ENCODE data around the gene LCN9. TPM values are rescaled to one million over a fixed set of nuclear protein-coding genes. Genes with fewer than 3 reads are reported as not detected.

Gene LCN9
- total RNA-seq, 1 experiment from 2014 or later = 2.6 TPM

DNA sequence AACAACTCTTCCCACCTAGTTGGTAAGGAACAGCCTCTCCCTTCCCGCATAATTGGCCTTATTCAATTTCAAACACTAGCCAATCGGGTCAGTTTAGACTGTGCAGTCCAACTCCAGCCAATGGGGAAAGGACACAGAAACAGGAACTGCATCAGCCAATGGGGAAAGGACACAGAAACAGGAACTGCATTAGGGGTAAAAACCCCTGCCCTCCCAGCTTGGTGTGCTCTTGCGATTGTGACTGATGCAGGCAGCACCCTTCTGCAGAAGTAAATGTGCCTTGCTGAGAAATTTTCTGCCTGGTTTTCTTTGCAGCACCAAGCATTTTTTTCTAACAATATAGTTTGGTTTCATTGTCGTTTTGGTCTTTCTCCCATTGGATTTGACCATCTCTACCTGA is 15.2 kb upstream of the LCN9 start:
- DNase-seq (ENCODE audit: low spot score) (no peak), ATAC-seq (no peak)
- H3K27me3 Mint-ChIP-seq (ENCODE audit: low read depth) = peaks cover 20% of the 10 kb centered on the region
- CTCF ChIA-PET = no interaction called here
- peaks cover 23% of the 10 kb centered on the region for H3K4me1 Mint-ChIP-seq
- H3K4me3 Mint-ChIP-seq = no peak overlapping the region
- H3K27ac Mint-ChIP-seq = peak overlapping the region; percentile 15
- TF ChIP-seq CREB1 (CRISPR knock-in tag; IDR thresholded peaks at IDR 0.05) (no peak), NFATC4 (CRISPR knock-in tag; IDR thresholded peaks at IDR 0.05) (no peak), ELF4 (CRISPR knock-in tag; IDR thresholded peaks at IDR 0.05; ENCODE audit: low read depth) (no peak), ZNF219 (CRISPR knock-in tag; IDR thresholded peaks at IDR 0.05; ENCODE audit: borderline replicate concordance) (no peak), ESRRA (CRISPR knock-in tag; IDR thresholded peaks at IDR 0.05; ENCODE audit: borderline replicate concordance) (no peak), ZNF232 (CRISPR knock-in tag; IDR thresholded peaks at IDR 0.05) (no peak), SOX15 (CRISPR knock-in tag; IDR thresholded peaks at IDR 0.05) (no peak)
- TF ChIP-seq, protein P1, sequence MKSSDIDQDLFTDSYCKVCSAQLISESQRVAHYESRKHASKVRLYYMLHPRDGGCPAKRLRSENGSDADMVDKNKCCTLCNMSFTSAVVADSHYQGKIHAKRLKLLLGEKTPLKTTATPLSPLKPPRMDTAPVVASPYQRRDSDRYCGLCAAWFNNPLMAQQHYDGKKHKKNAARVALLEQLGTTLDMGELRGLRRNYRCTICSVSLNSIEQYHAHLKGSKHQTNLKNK (CRISPR knock-in tag; IDR thresholded peaks at IDR 0.05) = no peak
- TF ChIP-seq, protein P2, sequence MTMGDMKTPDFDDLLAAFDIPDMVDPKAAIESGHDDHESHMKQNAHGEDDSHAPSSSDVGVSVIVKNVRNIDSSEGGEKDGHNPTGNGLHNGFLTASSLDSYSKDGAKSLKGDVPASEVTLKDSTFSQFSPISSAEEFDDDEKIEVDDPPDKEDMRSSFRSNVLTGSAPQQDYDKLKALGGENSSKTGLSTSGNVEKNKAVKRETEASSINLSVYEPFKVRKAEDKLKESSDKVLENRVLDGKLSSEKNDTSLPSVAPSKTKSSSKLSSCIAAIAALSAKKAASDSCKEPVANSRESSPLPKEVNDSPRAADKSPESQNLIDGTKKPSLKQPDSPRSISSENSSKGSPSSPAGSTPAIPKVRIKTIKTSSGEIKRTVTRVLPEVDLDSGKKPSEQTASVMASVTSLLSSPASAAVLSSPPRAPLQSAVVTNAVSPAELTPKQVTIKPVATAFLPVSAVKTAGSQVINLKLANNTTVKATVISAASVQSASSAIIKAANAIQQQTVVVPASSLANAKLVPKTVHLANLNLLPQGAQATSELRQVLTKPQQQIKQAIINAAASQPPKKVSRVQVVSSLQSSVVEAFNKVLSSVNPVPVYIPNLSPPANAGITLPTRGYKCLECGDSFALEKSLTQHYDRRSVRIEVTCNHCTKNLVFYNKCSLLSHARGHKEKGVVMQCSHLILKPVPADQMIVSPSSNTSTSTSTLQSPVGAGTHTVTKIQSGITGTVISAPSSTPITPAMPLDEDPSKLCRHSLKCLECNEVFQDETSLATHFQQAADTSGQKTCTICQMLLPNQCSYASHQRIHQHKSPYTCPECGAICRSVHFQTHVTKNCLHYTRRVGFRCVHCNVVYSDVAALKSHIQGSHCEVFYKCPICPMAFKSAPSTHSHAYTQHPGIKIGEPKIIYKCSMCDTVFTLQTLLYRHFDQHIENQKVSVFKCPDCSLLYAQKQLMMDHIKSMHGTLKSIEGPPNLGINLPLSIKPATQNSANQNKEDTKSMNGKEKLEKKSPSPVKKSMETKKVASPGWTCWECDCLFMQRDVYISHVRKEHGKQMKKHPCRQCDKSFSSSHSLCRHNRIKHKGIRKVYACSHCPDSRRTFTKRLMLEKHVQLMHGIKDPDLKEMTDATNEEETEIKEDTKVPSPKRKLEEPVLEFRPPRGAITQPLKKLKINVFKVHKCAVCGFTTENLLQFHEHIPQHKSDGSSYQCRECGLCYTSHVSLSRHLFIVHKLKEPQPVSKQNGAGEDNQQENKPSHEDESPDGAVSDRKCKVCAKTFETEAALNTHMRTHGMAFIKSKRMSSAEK (CRISPR knock-in tag; IDR thresholded peaks at IDR 0.05; ENCODE audit: borderline replicate concordance) = no peak
- TF ChIP-seq, protein P3, sequence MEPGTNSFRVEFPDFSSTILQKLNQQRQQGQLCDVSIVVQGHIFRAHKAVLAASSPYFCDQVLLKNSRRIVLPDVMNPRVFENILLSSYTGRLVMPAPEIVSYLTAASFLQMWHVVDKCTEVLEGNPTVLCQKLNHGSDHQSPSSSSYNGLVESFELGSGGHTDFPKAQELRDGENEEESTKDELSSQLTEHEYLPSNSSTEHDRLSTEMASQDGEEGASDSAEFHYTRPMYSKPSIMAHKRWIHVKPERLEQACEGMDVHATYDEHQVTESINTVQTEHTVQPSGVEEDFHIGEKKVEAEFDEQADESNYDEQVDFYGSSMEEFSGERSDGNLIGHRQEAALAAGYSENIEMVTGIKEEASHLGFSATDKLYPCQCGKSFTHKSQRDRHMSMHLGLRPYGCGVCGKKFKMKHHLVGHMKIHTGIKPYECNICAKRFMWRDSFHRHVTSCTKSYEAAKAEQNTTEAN (CRISPR knock-in tag; IDR thresholded peaks at IDR 0.05) = no peak
- TF ChIP-seq, protein P4, sequence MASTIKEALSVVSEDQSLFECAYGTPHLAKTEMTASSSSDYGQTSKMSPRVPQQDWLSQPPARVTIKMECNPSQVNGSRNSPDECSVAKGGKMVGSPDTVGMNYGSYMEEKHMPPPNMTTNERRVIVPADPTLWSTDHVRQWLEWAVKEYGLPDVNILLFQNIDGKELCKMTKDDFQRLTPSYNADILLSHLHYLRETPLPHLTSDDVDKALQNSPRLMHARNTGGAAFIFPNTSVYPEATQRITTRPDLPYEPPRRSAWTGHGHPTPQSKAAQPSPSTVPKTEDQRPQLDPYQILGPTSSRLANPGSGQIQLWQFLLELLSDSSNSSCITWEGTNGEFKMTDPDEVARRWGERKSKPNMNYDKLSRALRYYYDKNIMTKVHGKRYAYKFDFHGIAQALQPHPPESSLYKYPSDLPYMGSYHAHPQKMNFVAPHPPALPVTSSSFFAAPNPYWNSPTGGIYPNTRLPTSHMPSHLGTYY (CRISPR knock-in tag; IDR thresholded peaks at IDR 0.05) = no peak
- TF ChIP-seq, protein P5, sequence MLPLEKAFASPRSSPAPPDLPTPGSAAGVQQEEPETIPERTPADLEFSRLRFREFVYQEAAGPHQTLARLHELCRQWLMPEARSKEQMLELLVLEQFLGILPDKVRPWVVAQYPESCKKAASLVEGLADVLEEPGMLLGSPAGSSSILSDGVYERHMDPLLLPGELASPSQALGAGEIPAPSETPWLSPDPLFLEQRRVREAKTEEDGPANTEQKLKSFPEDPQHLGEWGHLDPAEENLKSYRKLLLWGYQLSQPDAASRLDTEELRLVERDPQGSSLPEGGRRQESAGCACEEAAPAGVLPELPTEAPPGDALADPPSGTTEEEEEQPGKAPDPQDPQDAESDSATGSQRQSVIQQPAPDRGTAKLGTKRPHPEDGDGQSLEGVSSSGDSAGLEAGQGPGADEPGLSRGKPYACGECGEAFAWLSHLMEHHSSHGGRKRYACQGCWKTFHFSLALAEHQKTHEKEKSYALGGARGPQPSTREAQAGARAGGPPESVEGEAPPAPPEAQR (CRISPR knock-in tag; IDR thresholded peaks at IDR 0.05) = no peak
- POLR2A ChIA-PET = no interaction called here
- H3K9me3 Mint-ChIP-seq = peaks cover 89% of the 10 kb centered on the region
- H3K36me3 Mint-ChIP-seq = peaks cover 87% of the 10 kb centered on the region

DNA sequence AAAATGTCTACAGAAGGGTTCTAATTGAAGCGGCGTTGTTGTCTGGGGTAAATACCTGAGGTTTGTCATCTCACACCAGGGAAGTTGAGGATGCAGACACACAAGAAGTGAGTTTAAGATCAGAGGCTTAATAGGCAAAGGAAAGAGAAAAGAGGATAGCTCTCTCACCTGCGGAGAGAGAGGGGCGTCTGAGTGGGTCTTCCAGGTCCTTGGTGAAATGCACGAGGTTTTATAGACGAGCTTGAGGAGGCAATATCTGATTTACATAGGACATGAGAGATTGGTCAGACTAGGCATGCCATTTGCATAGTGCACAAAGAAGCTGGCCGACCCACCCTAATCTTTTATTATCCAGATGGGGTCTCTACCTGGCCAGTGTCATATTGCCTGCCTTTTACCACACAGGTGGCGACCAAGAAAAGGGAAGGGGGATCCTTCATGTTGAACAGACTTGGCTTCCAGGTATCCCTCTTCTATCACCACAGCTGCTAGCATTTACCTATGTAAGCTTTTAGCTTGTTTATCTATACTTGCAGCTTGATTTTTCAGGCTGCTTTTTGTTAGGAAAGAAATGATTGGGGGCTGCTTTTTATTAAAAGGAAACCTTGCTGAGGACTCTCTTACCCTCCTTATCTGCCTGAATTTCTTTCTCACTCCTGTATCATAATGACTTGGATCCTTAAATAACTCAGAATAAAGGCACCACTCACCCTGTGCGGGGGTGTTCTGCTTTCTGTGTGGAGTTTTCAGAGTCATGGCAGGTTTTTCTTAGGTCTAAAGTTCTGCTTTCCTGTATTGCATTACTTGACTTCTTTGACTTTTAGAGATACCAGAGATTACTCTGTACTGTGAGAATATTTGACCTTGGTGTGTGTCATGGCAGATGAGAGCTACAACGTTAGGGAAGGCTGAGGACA is 14.4 kb upstream of the LCN9 start:
- POLR2A ChIA-PET = interaction anchor here (0.6 kb wide), 1 partner anchor 29 kb away, joined by 3 read pairs; no protein-coding TSS in a partner anchor
- TF ChIP-seq KAT7 (CRISPR knock-in tag; IDR thresholded peaks at IDR 0.05; ENCODE audit: borderline replicate concordance) (no peak), CBFB (CRISPR knock-in tag; IDR thresholded peaks at IDR 0.05; ENCODE audit: low read depth) (no peak), MXD4 (CRISPR knock-in tag; IDR thresholded peaks at IDR 0.05; ENCODE audit: borderline replicate concordance) (no peak), FOXK1 (CRISPR knock-in tag; IDR thresholded peaks at IDR 0.05) (no peak), ATF1 (CRISPR knock-in tag; IDR thresholded peaks at IDR 0.05) (no peak), TEAD4 (CRISPR knock-in tag; IDR thresholded peaks at IDR 0.05) (no peak), ZNF232 (CRISPR knock-in tag; IDR thresholded peaks at IDR 0.05) (no peak)
- TF ChIP-seq, protein P6, sequence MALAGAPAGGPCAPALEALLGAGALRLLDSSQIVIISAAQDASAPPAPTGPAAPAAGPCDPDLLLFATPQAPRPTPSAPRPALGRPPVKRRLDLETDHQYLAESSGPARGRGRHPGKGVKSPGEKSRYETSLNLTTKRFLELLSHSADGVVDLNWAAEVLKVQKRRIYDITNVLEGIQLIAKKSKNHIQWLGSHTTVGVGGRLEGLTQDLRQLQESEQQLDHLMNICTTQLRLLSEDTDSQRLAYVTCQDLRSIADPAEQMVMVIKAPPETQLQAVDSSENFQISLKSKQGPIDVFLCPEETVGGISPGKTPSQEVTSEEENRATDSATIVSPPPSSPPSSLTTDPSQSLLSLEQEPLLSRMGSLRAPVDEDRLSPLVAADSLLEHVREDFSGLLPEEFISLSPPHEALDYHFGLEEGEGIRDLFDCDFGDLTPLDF (CRISPR knock-in tag; IDR thresholded peaks at IDR 0.05) = no peak
- TF ChIP-seq, protein P4 (CRISPR knock-in tag; IDR thresholded peaks at IDR 0.05) = no peak
- TF ChIP-seq, protein P7, sequence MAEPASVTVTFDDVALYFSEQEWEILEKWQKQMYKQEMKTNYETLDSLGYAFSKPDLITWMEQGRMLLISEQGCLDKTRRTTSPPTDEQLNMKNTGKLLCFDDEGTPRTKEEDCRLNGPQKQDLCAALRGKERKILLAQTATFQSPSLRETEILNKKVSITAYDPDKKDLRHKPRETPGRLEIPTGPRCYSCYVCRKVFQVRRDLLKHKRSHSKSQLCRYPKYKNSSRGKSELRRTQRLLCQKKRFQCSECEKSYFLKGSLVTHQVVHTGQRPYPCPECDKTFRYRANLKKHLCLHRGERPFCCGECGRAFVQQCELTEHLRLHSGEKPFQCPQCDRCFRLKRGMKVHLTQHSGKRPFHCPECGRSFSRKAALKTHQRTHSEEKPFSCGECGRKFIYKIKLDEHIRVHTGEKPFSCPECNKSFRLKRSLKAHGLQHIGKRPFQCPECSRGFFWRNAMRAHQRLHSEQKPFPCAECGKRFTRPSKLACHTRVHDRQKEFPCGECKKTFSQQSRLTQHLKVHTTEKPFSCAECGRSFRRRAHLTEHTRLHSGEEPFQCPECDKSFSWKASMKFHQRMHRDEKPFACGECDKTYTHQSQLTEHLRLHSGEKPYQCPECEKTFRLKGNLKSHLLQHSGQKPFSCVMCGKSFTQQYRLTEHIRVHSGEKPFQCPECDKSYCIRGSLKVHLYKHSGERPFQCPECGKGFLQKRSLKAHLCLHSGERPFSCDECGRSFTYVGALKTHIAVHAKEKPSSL (CRISPR knock-in tag; conservative IDR thresholded peaks at IDR 0.05) = no peak

More for the DNA sequence above, 14.4 kb upstream of the LCN9 start:
- peaks cover 18% of the 10 kb centered on the region for H3K27me3 Mint-ChIP-seq (ENCODE audit: low read depth)
- DNase-seq (ENCODE audit: low spot score) (no peak), ATAC-seq (peak; percentile 92)
- peaks cover 88% of the 10 kb centered on the region for H3K36me3 Mint-ChIP-seq
- peak overlapping the region; percentile 55 for H3K4me3 Mint-ChIP-seq
- H3K9me3 Mint-ChIP-seq = peaks cover 90% of the 10 kb centered on the region
- peaks cover 23% of the 10 kb centered on the region for H3K4me1 Mint-ChIP-seq
- peak overlapping the region; percentile 87 for H3K27ac Mint-ChIP-seq
- CTCF ChIA-PET = no interaction called here

All from WTC11 (cell line).